CD14-positive monocyte (primary cell): ENCODE measurements around the gene CAPN9. TPM values are rescaled to one million over a fixed set of nuclear protein-coding genes. Genes with fewer than 3 reads are reported as not detected.

Source experiments
- DNase-seq, 3 donors: peaks; one replicate each; pipeline ENCODE4 v3.0.0-alpha.2; 2011 to 2022
- H2AFZ ChIP-seq: 2 replicates; pipeline ENCODE4 v1.6.0; 2012; ENCODE audit warnings: mild to moderate bottlenecking, low read depth, low read length, inconsistent platforms; ENCODE audit not compliant: insufficient read depth, poor library complexity, severe bottlenecking
- H3K27ac ChIP-seq, 2 donors: 1 replicate in 1 of 2; 2 replicates in 1 of 2; pipeline ENCODE4 v1.5.1; 2012 to 2013; ENCODE audit warnings: low read length in 2 of 2, control low read depth in 1 of 2, inconsistent platforms in 1 of 2, low read depth in 1 of 2, mild to moderate bottlenecking in 1 of 2
- H3K27me3 ChIP-seq, 2 donors: one replicate each; pipeline versions ENCODE4 v1.6.0 to v1.6.1; 2011 to 2013; ENCODE audit warnings: low read length in 2 of 2; ENCODE audit not compliant: control insufficient read depth in 2 of 2, insufficient read depth in 2 of 2
- H3K36me3 ChIP-seq, 2 donors: replicated peaks in 1 of 2; 1 replicate in 1 of 2; 2 replicates in 1 of 2; pipeline versions ENCODE4 v1.5.1 to v1.6.1; 2012 to 2013; ENCODE audit warnings: low read length in 2 of 2, control low read depth in 1 of 2, inconsistent platforms in 1 of 2, mild to moderate bottlenecking in 1 of 2; ENCODE audit not compliant: insufficient read depth in 2 of 2, control insufficient read depth in 1 of 2
- H3K4me1 ChIP-seq, 2 donors: 1 replicate in 1 of 2; 2 replicates in 1 of 2; pipeline versions ENCODE4 v1.5.1 to v1.6.1; 2012 to 2013; ENCODE audit warnings: low read length in 2 of 2, control low read depth in 1 of 2, inconsistent platforms in 1 of 2, mild to moderate bottlenecking in 1 of 2, moderate library complexity in 1 of 2; ENCODE audit not compliant: insufficient read depth in 2 of 2, control insufficient read depth in 1 of 2
- H3K4me2 ChIP-seq: replicated peaks from 2 replicates; pipeline ENCODE3; 2012; ENCODE audit warnings: low read length, moderate library complexity, mild to moderate bottlenecking; ENCODE audit not compliant: poor library complexity, severe bottlenecking; ENCODE audit errors: extremely low read depth
- H3K4me3 ChIP-seq, 3 experiments: fragments of 200-600 bp in 1 of 3; sonication (generic) in 1 of 3; replicated peaks in 1 of 3; 1 replicate in 2 of 3; 2 replicates in 1 of 3; pipeline ENCODE4 v1.5.1; 2011 to 2013; ENCODE audit warnings: low read length in 3 of 3, mild to moderate bottlenecking in 3 of 3, control low read depth in 2 of 3, low read depth in 2 of 3, inconsistent platforms in 1 of 3, moderate library complexity in 1 of 3
- H3K79me2 ChIP-seq: 2 replicates; pipeline ENCODE4 v1.6.0; 2012; ENCODE audit warnings: mild to moderate bottlenecking, control low read depth, inconsistent platforms, low read length, moderate library complexity; ENCODE audit not compliant: insufficient read depth
- H3K9ac ChIP-seq: 2 replicates; pipeline ENCODE4 v1.6.0; 2017; ENCODE audit warnings: low read length, mild to moderate bottlenecking; ENCODE audit not compliant: insufficient read depth, poor library complexity, severe bottlenecking
- H3K9me3 ChIP-seq, 2 donors: replicated peaks in 1 of 2; 1 replicate in 1 of 2; 2 replicates in 1 of 2; pipeline versions ENCODE4 v1.5.1 to v1.6.1; 2012 to 2013; ENCODE audit warnings: low read length in 2 of 2, control low read depth in 1 of 2; ENCODE audit not compliant: control insufficient read depth in 1 of 2, insufficient read depth in 1 of 2
- H4K20me1 ChIP-seq: 2 replicates; pipeline ENCODE4 v1.6.0; 2012; ENCODE audit warnings: mild to moderate bottlenecking, low read length, control low read depth, moderate library complexity; ENCODE audit not compliant: insufficient read depth
- H3K27ac Mint-ChIP-seq, 7 donors: one replicate each; pipeline ENCODE4 v1.8.0; 2020; ENCODE audit warnings: mild to moderate bottlenecking in 7 of 7, mixed read lengths in 7 of 7, moderate library complexity in 6 of 7, inconsistent platforms in 2 of 7
- H3K27me3 Mint-ChIP-seq, 3 donors: one replicate each; pipeline ENCODE4 v1.8.0; 2021 to 2022; ENCODE audit warnings: low read depth in 3 of 3, mild to moderate bottlenecking in 3 of 3, mixed read lengths in 3 of 3, moderate library complexity in 3 of 3, inconsistent platforms in 1 of 3
- H3K36me3 Mint-ChIP-seq, 2 donors: one replicate each; pipeline ENCODE4 v1.8.0; 2020; ENCODE audit warnings: mixed read lengths in 2 of 2, inconsistent platforms in 1 of 2, mild to moderate bottlenecking in 1 of 2
- H3K4me1 Mint-ChIP-seq: one replicate; pipeline ENCODE4 v1.8.0; 2020; ENCODE audit warnings: mild to moderate bottlenecking, mixed read lengths
- H3K4me3 Mint-ChIP-seq, 2 donors: one replicate each; pipeline ENCODE4 v1.8.0; 2020; ENCODE audit warnings: mild to moderate bottlenecking in 2 of 2, mixed read lengths in 2 of 2, moderate library complexity in 1 of 2
- H3K9me3 Mint-ChIP-seq, 7 donors: one replicate each; pipeline ENCODE4 v1.8.0; 2020 to 2022; ENCODE audit warnings: mixed read lengths in 7 of 7, mild to moderate bottlenecking in 6 of 7, moderate library complexity in 6 of 7, inconsistent platforms in 2 of 7
- WGBS: methylation state at CpG from one replicate; pipeline ENCODE4 v1.1.5; 2013; ENCODE audit warnings: missing lambda C conversion rate; ENCODE audit not compliant: insufficient coverage; 5-methylcytosine and 5-hydroxymethylcytosine counted together
- intact Hi-C, 2 donors: fragments of 100-400 bp; cut with micrococcal nuclease; formaldehyde crosslinking; loops; one replicate each; pipeline versions ENCODE4 v1.15.0 to v1.15.1; 2023
- polyA plus RNA-seq, 3 donors: library from polyadenylated mRNA; depleted of rRNA in 1 of 3; unstranded in 2 of 3; stranded (reverse) in 1 of 3; fragments of 300-500 nt in 2 of 3; fragments of >200 nt in 1 of 3; fragmentation: Illumina TruSeq in 2 of 3; gene quantifications; 1 replicate in 2 of 3; 2 replicates in 1 of 3; pipeline ENCODE4 v1.2.3, GENCODE V29; 2012 to 2021
- TF ChIP-seq, protein P1 (sequence below): fragments of 200-600 bp; IDR thresholded peaks from one replicate; pipeline ENCODE4 v1.8.0; 2022; ENCODE audit warnings: antibody characterized with exemption, mild to moderate bottlenecking

The CAPN9 gene
- polyA plus RNA-seq, 3 donors, result not detected

DNA sequence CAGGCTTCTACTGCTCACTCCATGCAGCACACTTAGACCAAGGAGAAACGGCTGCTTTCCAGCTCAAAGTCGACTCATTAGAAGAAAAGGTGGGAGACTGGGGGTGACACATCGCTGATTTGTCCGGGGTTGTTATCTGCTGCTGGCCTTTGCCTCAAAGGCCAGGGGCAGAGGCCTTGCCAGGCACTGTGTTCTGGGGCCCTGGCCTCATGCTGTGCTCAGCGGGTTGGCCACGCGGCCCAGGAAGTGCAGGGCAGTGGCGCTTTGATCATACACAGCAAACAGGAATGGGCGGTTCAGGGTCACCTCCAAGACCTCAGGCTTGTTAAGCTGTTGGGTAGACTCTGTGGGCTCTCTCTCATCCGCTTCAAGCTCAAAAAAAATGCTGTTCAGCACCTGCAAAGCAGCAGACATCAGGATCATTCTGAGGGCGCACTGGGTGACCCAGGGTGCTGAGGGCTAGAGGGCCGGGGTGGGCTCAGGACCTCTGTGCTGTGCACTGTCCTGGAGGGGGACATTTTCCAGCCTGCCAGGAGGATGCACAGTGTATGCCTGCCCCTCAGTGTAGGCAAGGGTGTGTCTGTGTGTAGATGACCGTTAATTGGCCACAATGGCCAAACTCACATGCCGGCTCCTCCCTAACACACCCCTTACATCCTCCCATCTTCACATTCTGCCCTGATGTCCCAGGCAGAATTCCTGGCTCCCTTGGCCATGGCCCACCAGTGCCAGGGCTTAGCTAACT, 44.1 kb upstream of the CAPN9 start:
- 92% methylated on average over 11 of the region's 14 CpGs for WGBS
- TF ChIP-seq, protein P1, sequence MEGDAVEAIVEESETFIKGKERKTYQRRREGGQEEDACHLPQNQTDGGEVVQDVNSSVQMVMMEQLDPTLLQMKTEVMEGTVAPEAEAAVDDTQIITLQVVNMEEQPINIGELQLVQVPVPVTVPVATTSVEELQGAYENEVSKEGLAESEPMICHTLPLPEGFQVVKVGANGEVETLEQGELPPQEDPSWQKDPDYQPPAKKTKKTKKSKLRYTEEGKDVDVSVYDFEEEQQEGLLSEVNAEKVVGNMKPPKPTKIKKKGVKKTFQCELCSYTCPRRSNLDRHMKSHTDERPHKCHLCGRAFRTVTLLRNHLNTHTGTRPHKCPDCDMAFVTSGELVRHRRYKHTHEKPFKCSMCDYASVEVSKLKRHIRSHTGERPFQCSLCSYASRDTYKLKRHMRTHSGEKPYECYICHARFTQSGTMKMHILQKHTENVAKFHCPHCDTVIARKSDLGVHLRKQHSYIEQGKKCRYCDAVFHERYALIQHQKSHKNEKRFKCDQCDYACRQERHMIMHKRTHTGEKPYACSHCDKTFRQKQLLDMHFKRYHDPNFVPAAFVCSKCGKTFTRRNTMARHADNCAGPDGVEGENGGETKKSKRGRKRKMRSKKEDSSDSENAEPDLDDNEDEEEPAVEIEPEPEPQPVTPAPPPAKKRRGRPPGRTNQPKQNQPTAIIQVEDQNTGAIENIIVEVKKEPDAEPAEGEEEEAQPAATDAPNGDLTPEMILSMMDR, result no peak
- Histone ChIP-seq H3K9me3 (no peaks in the 10 kb centered on the region), H3K4me1 (peaks cover 0 to 3% of the 10 kb centered on the region in 2 donors), H3K4me2 (no peak overlapping the region), H3K27me3 (no peaks in the 10 kb centered on the region), H3K36me3 (no peaks in the 10 kb centered on the region), H3K9ac (no peak overlapping the region), H3K27ac (no peak overlapping the region), H3K79me2 (no peaks in the 10 kb centered on the region), H3K4me3 (no peak overlapping the region), H4K20me1 (no peaks in the 10 kb centered on the region), H2AFZ (no peak overlapping the region)
- intact Hi-C loops, result no loop called here
- H3K9me3 Mint-ChIP-seq, result no peaks in the 10 kb centered on the region
- H3K27me3 Mint-ChIP-seq, result peaks cover 5 to 15% (median 8%) of the 10 kb centered on the region in 3 donors
- no peak overlapping the region for H3K4me3 Mint-ChIP-seq
- no peak overlapping the region for H3K27ac Mint-ChIP-seq
- peaks cover 3% of the 10 kb centered on the region for H3K4me1 Mint-ChIP-seq
- no peak for DNase-seq
- no peaks in the 10 kb centered on the region for H3K36me3 Mint-ChIP-seq

DNA sequence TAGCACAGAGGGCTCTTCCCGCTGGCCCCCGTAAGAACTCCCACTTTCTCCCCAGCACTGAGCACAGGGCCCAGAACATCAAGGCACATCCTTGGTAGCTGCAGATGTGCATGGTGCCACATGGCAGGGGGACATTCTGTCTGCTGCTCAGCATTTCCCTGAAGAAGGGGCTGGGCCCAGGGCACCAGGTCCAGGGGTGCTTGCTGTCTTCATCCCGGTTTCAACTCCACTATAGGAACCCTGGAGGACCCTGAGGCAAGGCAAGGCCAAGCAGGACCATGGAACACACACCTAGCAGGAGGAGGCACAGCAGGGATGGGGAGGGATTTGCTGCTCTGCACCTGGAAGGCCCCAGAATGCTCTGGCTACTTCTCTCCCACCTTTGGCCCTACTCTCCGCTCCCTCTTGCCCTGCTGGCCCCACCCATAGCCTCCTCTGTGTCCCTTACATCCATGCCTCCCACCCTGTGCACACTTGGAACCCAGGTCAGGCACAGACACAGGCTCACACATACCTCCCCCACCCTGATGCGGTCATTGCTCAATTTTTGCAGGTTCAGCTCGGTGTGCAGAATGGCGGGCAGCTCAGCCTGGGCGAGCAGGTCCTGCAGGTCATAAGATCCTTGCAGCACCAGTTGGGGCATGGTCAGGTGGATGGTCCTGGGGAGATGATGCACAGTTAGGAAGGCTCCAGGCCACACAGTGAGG, 43.4 kb upstream of the CAPN9 start:
- no peaks in the 10 kb centered on the region for H3K79me2 ChIP-seq
- no peaks in the 10 kb centered on the region for H3K36me3 Mint-ChIP-seq
- 90% methylated on average over 6 of the region's 8 CpGs for WGBS
- H3K9ac ChIP-seq, result no peak overlapping the region
- no peak for DNase-seq
- H3K27me3 ChIP-seq, result no peaks in the 10 kb centered on the region
- TF ChIP-seq, protein P1, result no peak
- no peaks in the 10 kb centered on the region for H3K9me3 ChIP-seq
- H3K27ac Mint-ChIP-seq, result peak overlapping the region in 1 of 7 donors; percentile 27
- no peak overlapping the region for H3K4me3 ChIP-seq
- intact Hi-C loops, result no loop called here
- H3K4me2 ChIP-seq, result no peak overlapping the region
- H3K4me1 Mint-ChIP-seq, result peaks cover 9% of the 10 kb centered on the region
- H4K20me1 ChIP-seq, result no peaks in the 10 kb centered on the region
- no peak overlapping the region for H3K27ac ChIP-seq
- H3K4me3 Mint-ChIP-seq, result no peak overlapping the region
- H3K27me3 Mint-ChIP-seq, result peaks cover 5 to 20% (median 12%) of the 10 kb centered on the region in 3 donors
- H3K4me1 ChIP-seq, result peaks cover 0 to 5% of the 10 kb centered on the region in 2 donors
- no peaks in the 10 kb centered on the region for H3K9me3 Mint-ChIP-seq
- no peaks in the 10 kb centered on the region for H3K36me3 ChIP-seq
- H2AFZ ChIP-seq, result no peak overlapping the region
